Calu3 (cell line): ENCODE measurements around the gene PREP. TPM values are rescaled to one million over a fixed set of nuclear protein-coding genes. Genes with fewer than 3 reads are reported as not detected.
"Not testable (repeated sequence)": the region's sequence is repeated elsewhere in the genome, so short reads cannot be mapped to it uniquely, and the experiment has no call there.

Experiments
- BruUV-seq: library from RNA; stranded (reverse); fragments of 400-500 nt; replicated peaks from 2 replicates; lab custom pipeline; 2021; lab: Mats Ljungman, UMichigan
- CTCF ChIA-PET: fragments of 300-600 bp; sonication (Branson Sonifier 250); formaldehyde crosslinking; loops from one replicate; lab custom pipeline; 2022; ENCODE audit warnings: antibody characterized with exemption; lab: Charles Lee
- DNase-seq: peaks from one replicate; pipeline ENCODE4 v3.0.0; 2022
- H3K27ac Mint-ChIP-seq: one replicate; pipeline ENCODE4 v1.8.0; 2022; ENCODE audit warnings: mixed read lengths; ENCODE audit not compliant: unreplicated experiment
- H3K27me3 Mint-ChIP-seq: one replicate; pipeline ENCODE4 v1.8.0; 2022; ENCODE audit warnings: mixed read lengths; ENCODE audit not compliant: unreplicated experiment
- H3K36me3 Mint-ChIP-seq: one replicate; pipeline ENCODE4 v1.8.0; 2022; ENCODE audit warnings: mild to moderate bottlenecking, moderate library complexity, mixed read lengths; ENCODE audit not compliant: insufficient read depth, unreplicated experiment
- H3K4me1 Mint-ChIP-seq: one replicate; pipeline ENCODE4 v1.8.0; 2022; ENCODE audit warnings: mild to moderate bottlenecking, low read depth, mixed read lengths; ENCODE audit not compliant: unreplicated experiment
- H3K4me3 Mint-ChIP-seq: one replicate; pipeline ENCODE4 v1.8.0; 2022; ENCODE audit warnings: mild to moderate bottlenecking, low read depth, moderate library complexity, mixed read lengths; ENCODE audit not compliant: unreplicated experiment
- H3K9me3 Mint-ChIP-seq: one replicate; pipeline ENCODE4 v1.8.0; 2022; ENCODE audit warnings: low read depth, mixed read lengths; ENCODE audit not compliant: unreplicated experiment
- CTCF ChIP-seq: fragments of 200-600 bp; IDR thresholded peaks from one replicate; pipeline ENCODE4 v1.8.0; 2022; ENCODE audit warnings: antibody characterized with exemption; ENCODE audit not compliant: unreplicated experiment
- intact Hi-C: fragments of 100-400 bp; cut with micrococcal nuclease; formaldehyde crosslinking; loops from one replicate; pipeline ENCODE4 v1.10.0; 2022; ENCODE audit not compliant: unreplicated experiment
- total RNA-seq: library from RNA; stranded (reverse); gene quantifications from 2 replicates; pipeline ENCODE4 v1.2.3, GENCODE V29; 2022

Gene PREP
- total RNA-seq, 1 experiment from 2014 or later = 70.4 TPM

DNA sequence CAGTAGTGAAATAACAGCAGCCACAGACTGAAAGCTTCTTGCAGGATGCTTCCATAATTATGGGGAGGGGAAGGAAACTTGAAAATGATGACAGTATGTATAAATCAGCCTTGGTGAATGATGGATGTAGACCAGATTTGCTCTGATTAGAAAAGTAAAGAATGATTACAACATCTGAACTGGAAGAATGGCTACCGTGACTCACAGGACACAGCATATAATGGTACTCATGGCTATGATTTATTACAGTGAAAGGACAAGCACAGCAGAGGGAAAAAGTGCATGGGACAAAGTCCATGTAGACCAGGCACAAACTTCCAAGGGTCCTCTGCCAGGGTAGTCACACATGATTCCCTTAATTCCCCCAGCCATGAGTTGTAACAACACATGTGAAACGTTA, 152.3 kb downstream of the PREP start:
- intact Hi-C loops = no loop called here
- CTCF ChIA-PET = no interaction called here
- peaks cover under 1% of the 10 kb centered on the region for H3K9me3 Mint-ChIP-seq
- peaks cover 4% of the 10 kb centered on the region for H3K4me1 Mint-ChIP-seq
- no peak overlapping the region for H3K4me3 Mint-ChIP-seq
- H3K27ac Mint-ChIP-seq = no peak overlapping the region
- BruUV-seq = no TSS peak
- no peaks in the 10 kb centered on the region for H3K36me3 Mint-ChIP-seq
- TF ChIP-seq CTCF = no peak
- no peak for DNase-seq
- H3K27me3 Mint-ChIP-seq = peaks cover 13% of the 10 kb centered on the region

- DNase-seq = no peak
- CTCF ChIA-PET = no interaction called here
- no peak for TF ChIP-seq CTCF
- H3K27me3 Mint-ChIP-seq = peaks cover 57% of the 10 kb centered on the region
- peaks cover 4% of the 10 kb centered on the region for H3K9me3 Mint-ChIP-seq
- no peak overlapping the region for H3K27ac Mint-ChIP-seq
- no peaks in the 10 kb centered on the region for H3K36me3 Mint-ChIP-seq
- H3K4me3 Mint-ChIP-seq = no peak overlapping the region
- H3K4me1 Mint-ChIP-seq = no peaks in the 10 kb centered on the region
- intact Hi-C loops = no loop called here
- no TSS peak for BruUV-seq
Measured at GRCh38 chr6:105243487-105243886, 159.4 kb downstream of the PREP start.

DNA sequence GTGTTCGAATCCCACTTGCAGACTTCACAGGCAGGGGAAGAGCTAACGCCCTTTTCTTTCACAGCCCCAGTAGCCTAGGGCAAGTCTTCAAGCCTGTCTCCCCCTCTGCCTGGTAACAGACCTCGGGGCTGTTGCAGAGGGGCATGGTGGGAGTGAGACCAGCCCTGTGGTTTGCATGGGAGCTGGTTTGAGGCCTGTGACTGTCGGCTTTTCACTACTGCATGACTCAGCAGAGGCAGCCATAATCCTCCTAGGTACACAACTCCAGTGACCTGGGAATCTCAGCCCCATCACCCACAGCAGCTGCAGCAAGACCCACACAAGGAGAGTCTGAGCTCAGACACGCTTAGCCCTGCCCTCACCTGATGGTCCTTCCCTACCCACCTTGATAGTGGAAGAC, 167.7 kb downstream of the PREP start:
- TF ChIP-seq CTCF = no peak
- no peak overlapping the region for H3K27ac Mint-ChIP-seq
- no peak overlapping the region for H3K4me3 Mint-ChIP-seq
- DNase-seq = no peak
- CTCF ChIA-PET = no interaction called here
- BruUV-seq = no TSS peak
- H3K9me3 Mint-ChIP-seq = peaks cover 3% of the 10 kb centered on the region
- H3K36me3 Mint-ChIP-seq = no peaks in the 10 kb centered on the region
- H3K27me3 Mint-ChIP-seq = peaks cover 43% of the 10 kb centered on the region
- H3K4me1 Mint-ChIP-seq = no peaks in the 10 kb centered on the region
- intact Hi-C loops = no loop called here

DNA sequence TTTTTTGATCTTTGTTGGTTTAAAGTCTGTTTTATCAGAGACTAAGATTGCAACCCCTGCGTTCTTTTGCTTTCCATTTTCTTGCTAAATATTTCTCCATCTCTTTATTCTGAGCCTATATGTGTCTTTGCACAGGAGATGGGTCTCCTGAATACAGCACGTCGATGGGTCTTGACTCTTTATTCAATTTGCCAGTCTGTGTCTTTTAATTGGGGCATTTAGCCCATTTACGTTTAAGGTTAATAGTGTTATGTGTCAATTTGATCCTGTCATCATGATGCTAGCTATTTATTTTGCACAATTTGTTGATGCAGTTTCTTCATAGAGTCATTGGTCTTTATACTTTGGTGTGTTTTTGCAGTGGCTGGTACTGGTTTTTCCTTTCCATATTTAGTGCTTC, 171.1 kb downstream of the PREP start:
- H3K9me3 Mint-ChIP-seq, CTCF ChIA-PET, intact Hi-C loops, DNase-seq, H3K27ac Mint-ChIP-seq, H3K36me3 Mint-ChIP-seq, H3K4me1 Mint-ChIP-seq, BruUV-seq, H3K4me3 Mint-ChIP-seq: not testable (repeated sequence)
- H3K27me3 Mint-ChIP-seq = peaks cover 43% of the 10 kb centered on the region

Other genes starting within 250 kb of the PREP start
- gene POPDC3, start 223.1 kb downstream of the PREP start, total RNA-seq = 2.8 and 3.8 TPM in 2 replicates